Astrocyte of the spinal cord (primary cell): ENCODE measurements around the gene CACYBP.

Source experiments
- DNase-seq: peaks from one replicate; pipeline ENCODE4 v3.0.0; 2011; ENCODE audit warnings: low read depth, low spot score
- H3K4me3 ChIP-seq: 2 replicates; pipeline ENCODE4 v1.5.1; 2011; ENCODE audit warnings: low read depth, mild to moderate bottlenecking, low read length, moderate library complexity
- CTCF ChIP-seq: IDR thresholded peaks from 2 replicates; pipeline ENCODE4 v1.5.1; 2012; ENCODE audit warnings: low read depth, mild to moderate bottlenecking, low read length, inconsistent platforms
- in situ Hi-C: cut with HindIII; loops from 2 replicates; pipeline ENCODE4 v1.10.0; 2017; ENCODE audit warnings: low sequenced_read_pairs

The CACYBP gene

DNA sequence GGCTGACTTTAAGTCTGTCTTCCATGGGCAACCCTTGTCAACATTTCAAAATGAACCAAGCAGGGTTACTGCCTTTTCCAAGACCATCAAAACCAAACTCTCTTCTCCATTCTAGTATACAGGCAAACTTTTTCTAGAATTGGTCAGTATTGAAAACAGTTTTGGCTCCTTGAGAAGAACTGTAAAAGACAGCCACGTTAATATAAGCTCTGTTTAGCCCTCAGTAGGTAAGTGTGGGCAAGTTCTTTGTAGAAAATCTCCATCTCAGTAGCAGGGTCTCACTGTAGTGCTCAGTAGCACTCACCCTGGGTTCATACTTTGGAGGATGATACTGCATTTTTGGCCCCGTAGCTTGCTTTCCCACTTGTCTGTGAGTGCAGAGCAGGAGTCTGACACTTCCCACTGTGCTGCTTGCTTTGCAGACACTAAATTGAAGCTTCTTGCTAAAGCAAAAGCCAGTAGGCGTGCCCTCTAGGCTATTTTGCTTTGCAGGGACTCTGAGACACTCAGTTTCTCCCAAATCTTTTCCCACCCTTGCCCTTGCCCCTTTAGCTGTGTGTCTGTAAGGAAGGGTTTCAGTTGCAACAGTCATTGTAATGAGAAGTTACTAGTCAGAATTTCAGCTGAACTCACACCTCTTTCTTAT is 34.3 kb upstream of the CACYBP start:
- DNase-seq = no peak
- in situ Hi-C loops = no loop called here
- no peak for TF ChIP-seq CTCF
- H3K4me3 ChIP-seq = no peak overlapping the region

DNA sequence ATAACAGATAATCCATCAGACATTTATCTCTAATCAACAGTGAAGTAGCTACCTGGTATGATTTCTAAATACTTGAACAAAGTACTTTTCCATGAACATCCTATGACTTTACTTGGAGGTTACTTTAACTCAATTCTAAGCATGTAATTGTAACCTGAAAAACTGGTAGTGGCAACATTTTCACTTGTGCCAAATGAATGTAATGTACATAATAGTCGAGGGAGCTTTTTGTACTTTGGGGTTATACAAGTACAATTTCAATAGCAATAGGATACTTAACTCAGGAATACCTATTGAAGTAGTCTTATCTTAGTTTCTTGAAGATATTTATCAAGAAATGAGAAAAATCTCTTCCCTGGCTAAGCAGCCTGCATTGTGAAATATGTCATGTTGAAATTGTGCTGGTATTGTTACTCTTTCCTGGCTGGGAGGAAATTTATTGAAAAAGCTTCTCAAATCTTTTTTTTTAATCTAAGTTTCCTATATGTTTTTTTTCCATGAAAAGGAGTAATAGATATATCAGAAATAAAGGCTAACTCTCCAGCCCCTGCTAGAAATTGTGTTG is 33.7 kb upstream of the CACYBP start:
- in situ Hi-C loops = no loop called here
- no peak for TF ChIP-seq CTCF
- no peak overlapping the region for H3K4me3 ChIP-seq
- no peak for DNase-seq

GRCh38 chr1:174967845-174968705 is 31.7 kb upstream of the CACYBP start:
- H3K4me3 ChIP-seq = no peak overlapping the region
- no peak for TF ChIP-seq CTCF
- DNase-seq = no peak
- in situ Hi-C loops = no loop called here

DNA sequence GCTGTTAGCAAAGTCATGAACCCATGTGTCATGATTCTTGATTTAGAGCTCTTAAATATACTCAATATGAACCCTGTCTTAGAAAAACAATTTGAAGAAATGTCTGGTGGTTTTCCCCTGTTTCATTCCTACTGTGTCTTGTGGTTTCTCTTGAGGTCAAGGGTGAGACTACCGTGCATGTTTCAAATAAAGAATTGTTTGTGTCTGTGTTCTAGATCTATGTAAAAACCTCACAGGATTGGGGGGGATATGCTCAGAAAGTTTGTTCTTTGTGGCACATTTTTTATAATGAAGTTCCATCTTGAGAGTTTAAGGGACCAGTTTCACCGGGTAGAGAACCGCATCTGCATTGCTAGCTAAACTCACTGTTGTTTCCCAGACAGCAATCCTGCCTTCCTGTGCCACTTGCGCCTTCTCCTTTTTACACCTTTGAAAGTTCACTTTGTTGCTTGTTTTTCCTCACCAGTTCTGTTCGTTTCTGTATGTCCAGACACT is 30.9 kb upstream of the CACYBP start:
- no peak overlapping the region for H3K4me3 ChIP-seq
- DNase-seq = peak; percentile 90
- TF ChIP-seq CTCF = no peak
- in situ Hi-C loops = no loop called here

DNA sequence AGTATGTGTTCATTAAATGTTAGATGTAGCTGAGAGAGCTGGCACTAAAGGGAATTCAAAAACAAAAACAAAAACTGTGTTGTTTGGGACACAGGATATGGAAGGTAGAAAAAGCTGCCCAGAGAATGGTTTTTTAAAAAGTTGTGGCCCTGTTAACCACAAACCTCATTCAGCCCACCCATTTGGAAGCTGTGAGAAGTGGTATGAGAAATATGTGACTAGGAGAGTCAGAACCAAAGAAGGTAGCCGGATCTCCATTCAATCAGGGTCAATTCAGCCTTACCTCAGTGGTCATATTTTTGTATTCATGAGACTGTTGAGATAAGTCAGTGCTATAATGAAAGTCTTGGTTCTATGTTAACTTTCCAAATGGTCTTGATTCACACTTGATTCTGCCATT is 29.8 kb upstream of the CACYBP start:
- no peak overlapping the region for H3K4me3 ChIP-seq
- no peak for TF ChIP-seq CTCF
- peak; percentile 54 for DNase-seq
- in situ Hi-C loops = no loop called here

GRCh38 chr1:174971466-174971865 is 28.3 kb upstream of the CACYBP start:
- no peak for DNase-seq
- no peak overlapping the region for H3K4me3 ChIP-seq
- TF ChIP-seq CTCF = no peak
- in situ Hi-C loops = no loop called here
